Suprapubic skin (tissue), 4 donors: ENCODE data around the gene LGALS3BP. TPM values are rescaled to one million over a fixed set of nuclear protein-coding genes. Genes with fewer than 3 reads are reported as not detected.
A peak's percentile ranks its signal among the peaks of the same experiment; 100 is the strongest.

Source experiments
- DNase-seq, 2 donors: peaks; one replicate each; pipeline ENCODE4 v3.0.0-alpha.2; 2019; ENCODE audit warnings: low spot score in 2 of 2
- H3K27ac ChIP-seq: fragments of 200-600 bp; sonication (generic); one replicate; pipeline ENCODE4 v1.5.1; 2019
- H3K27me3 ChIP-seq: fragments of 200-600 bp; sonication (generic); one replicate; pipeline ENCODE4 v1.5.1; 2019
- H3K36me3 ChIP-seq: fragments of 200-600 bp; sonication (generic); one replicate; pipeline ENCODE4 v1.5.1; 2019
- H3K4me1 ChIP-seq: fragments of 200-600 bp; sonication (generic); one replicate; pipeline ENCODE4 v1.5.1; 2019
- H3K4me3 ChIP-seq: fragments of 200-600 bp; sonication (generic); one replicate; pipeline ENCODE4 v1.5.1; 2019; ENCODE audit warnings: mild to moderate bottlenecking
- H3K9me3 ChIP-seq: fragments of 200-600 bp; sonication (generic); one replicate; pipeline ENCODE4 v1.5.1; 2019
- CTCF ChIP-seq, 2 donors: fragments of 200-600 bp in 1 of 2; fragments of 450-650 bp in 1 of 2; sonication (generic) in 1 of 2; IDR thresholded peaks; one replicate each; pipeline ENCODE4 v1.5.1; 2016 to 2019; ENCODE audit warnings: antibody characterized with exemption in 2 of 2, mild to moderate bottlenecking in 1 of 2, moderate library complexity in 1 of 2
- EP300 ChIP-seq: sonication (generic); formaldehyde crosslinking; IDR thresholded peaks from one replicate; pipeline ENCODE4 v1.6.1; 2017; ENCODE audit warnings: antibody characterized with exemption
- POLR2A ChIP-seq, 2 donors: fragments of 450-650 bp; IDR thresholded peaks; one replicate each; pipeline ENCODE4 v1.6.1; 2017; ENCODE audit warnings: antibody characterized with exemption in 2 of 2, mild to moderate bottlenecking in 2 of 2, moderate library complexity in 2 of 2
- POLR2AphosphoS5 ChIP-seq, 3 donors: sonication (generic); formaldehyde crosslinking; IDR thresholded peaks; one replicate each; pipeline ENCODE4 v1.6.1; 2017; ENCODE audit warnings: antibody characterized with exemption in 3 of 3
- WGBS: methylation state at CpG from one replicate; pipeline ENCODE4 v1.1.5; 2018; 5-methylcytosine and 5-hydroxymethylcytosine counted together
- total RNA-seq, 4 donors: library from RNA; depleted of rRNA; stranded (reverse); fragments of >200 nt; gene quantifications; one replicate each; pipeline ENCODE4 v1.1.0, GENCODE V29; 2016

The LGALS3BP gene
- total RNA-seq, 4 donors from 2014 or later, result 70.2 to 162 (median 105) TPM

DNA sequence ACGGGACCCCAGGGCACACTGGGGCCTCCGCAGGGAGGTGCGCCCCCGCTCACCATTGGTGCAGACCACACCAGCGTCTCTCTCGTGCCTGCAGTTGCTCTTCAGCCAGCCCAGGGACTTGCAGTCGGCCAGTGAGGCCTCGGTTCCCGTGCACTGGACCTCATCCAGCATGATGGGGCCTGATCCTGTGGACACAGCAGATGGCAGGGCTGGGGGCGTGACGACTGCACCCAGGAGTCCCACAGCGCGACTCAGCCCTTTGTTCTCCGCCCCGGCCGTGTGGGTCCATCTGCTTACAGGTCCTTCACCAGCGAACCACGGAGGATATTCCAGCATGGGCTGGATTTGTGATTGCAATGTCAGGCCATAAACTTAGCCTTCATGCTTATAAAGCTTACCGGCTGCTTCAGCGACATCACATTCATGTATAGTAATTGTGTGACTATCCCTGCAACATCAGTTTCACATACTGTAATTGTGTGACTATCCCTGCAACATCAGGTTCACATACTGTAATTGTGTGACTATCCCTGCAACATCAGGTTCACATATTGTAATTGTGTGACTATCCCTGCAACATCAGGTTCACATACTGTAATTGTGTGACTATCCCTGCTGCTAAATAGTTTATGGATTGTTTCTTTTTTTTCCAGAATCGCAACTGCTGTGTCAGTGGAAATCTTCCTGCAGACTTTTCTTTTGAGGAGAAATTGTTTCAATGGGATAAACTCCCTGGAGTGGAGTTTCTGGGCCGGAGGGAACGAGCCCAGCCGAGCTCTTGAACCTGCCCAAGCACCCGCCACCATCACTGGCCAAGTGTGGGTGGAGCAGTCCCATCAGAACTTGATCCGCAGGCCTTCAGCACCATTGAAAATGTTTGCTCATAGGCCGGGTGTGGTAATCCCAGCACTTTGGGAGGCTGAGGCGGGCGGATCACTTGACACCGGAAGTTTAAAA is 4.8 kb downstream of the LGALS3BP start:
- TF ChIP-seq POLR2AphosphoS5 (IDR thresholded peaks at IDR 0.05), result peak in 2 of 3 donors; percentile 42 to 72
- TF ChIP-seq POLR2A (IDR thresholded peaks at IDR 0.05), result no peak
- no peak for TF ChIP-seq CTCF (IDR thresholded peaks at IDR 0.05)
- H3K27me3 ChIP-seq, result no peaks in the 10 kb centered on the region
- H3K36me3 ChIP-seq, result no peaks in the 10 kb centered on the region
- H3K4me1 ChIP-seq, result peaks cover 65% of the 10 kb centered on the region
- no peaks in the 10 kb centered on the region for H3K9me3 ChIP-seq
- H3K4me3 ChIP-seq, result peak overlapping the region; percentile 22
- H3K27ac ChIP-seq, result peak overlapping the region; percentile 85
- WGBS, result 38% methylated on average over 17 of the region's 30 CpGs
- DNase-seq, result peak; percentile 87 to 92

DNA sequence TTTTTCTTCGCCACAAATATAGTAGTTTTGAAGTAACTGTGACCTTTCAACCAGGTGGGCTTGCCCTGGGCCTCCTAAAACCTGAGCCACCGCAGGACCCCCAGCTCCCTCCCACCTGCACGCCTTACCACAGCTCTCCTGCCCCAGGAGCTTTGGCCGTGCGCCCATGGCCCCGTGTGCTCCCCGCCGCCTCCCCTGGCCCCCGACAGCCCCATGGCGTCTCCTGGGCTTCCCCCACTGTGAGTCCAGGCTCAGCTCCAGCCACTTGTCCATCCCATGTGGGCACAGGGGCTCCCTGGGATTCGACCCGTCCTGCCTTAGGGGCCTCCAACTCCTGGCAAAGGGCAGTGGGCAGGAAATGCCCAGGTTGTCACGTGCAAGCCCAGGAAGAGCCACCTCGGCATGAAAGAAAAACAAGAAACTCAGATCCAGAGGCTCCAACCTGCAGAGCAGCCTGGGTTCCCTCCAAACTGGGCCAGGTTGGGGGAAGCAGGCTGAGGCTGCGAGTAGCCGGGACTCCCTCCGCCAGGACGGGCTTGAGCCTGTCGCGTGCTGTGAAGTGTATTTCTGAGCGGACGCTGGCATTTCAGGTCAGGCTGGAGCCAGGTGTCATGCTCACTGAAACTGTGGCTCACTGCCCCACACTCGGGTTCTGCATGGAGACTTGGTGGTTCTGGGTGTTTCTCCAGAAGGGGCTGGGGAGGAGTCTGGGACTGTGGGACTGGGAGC is 5.8 kb downstream of the LGALS3BP start:
- Histone ChIP-seq H3K4me3 (no peak overlapping the region), H3K4me1 (peaks cover 55% of the 10 kb centered on the region), H3K27me3 (no peaks in the 10 kb centered on the region), H3K27ac (no peak overlapping the region), H3K36me3 (no peaks in the 10 kb centered on the region), H3K9me3 (no peaks in the 10 kb centered on the region)
- no peak for DNase-seq
- TF ChIP-seq POLR2A (IDR thresholded peaks at IDR 0.05), result no peak
- no peak for TF ChIP-seq CTCF (IDR thresholded peaks at IDR 0.05)
- no peak for TF ChIP-seq POLR2AphosphoS5 (IDR thresholded peaks at IDR 0.05)
- no peak for TF ChIP-seq EP300
- WGBS, result 77% methylated on average over 19 of the region's 23 CpGs

DNA sequence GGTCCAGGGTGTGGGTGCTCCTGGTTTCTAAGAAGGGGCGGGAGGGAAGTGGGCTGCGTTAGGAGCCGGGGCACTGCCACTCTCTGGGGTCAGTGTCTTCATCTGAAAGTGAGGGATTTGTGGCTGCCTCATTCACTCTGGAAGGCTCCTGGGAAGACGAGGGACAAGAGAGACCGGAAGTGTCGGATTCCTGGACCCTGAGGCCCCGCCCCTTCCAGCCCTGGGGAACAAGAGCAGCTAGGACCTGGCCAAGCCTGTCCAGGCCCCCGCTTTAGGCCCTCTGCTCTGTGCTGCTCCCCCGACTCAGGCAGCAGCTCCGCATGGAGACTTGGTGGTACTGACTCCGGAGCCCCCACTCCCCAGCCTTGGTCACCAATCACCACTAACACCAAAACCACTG is 6.5 kb downstream of the LGALS3BP start:
- Histone ChIP-seq H3K27ac (no peak overlapping the region), H3K36me3 (no peaks in the 10 kb centered on the region), H3K27me3 (no peaks in the 10 kb centered on the region), H3K9me3 (no peaks in the 10 kb centered on the region), H3K4me1 (peaks cover 48% of the 10 kb centered on the region), H3K4me3 (no peak overlapping the region)
- WGBS, result no CpG with 5 or more reads among the region's 11 CpGs
- no peak for DNase-seq
- TF ChIP-seq EP300 (no peak), POLR2A (IDR thresholded peaks at IDR 0.05) (no peak)

DNA sequence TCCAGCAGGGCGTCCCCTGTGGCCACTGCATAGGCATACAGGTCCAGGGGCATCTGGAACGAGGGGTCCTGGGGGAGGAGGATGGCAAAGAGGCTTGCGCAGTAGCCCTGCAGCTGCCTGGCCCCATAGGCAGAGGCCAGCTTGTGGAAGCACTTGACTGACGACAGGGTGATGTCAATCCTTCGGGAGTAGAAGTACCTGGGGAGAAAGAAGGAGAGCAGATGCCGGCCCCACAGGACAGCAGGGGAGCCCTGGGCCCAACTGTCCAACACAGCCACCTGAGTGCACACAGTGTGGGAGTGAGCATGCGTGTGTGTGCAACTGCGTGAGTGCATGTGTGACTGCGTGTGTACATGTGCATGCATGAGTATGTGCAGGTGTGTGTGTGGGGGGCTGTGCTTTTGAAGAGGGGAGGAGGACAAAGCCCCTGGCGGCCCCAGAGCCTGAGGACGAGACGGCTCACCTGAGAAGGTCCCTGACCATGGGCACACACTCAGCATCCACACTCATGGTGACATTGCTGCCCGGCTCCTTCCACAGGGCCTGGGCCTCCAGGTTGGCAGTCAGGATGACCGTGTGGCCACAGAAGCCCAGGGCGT is 7.1 kb downstream of the LGALS3BP start:
- no peak for TF ChIP-seq CTCF (IDR thresholded peaks at IDR 0.05)
- TF ChIP-seq EP300, result no peak
- no peak for TF ChIP-seq POLR2A (IDR thresholded peaks at IDR 0.05)
- TF ChIP-seq POLR2AphosphoS5 (IDR thresholded peaks at IDR 0.05), result no peak
- no peak for DNase-seq
- 87% methylated on average over 11 of the region's 15 CpGs for WGBS
- Histone ChIP-seq H3K4me1 (peaks cover 45% of the 10 kb centered on the region), H3K9me3 (no peaks in the 10 kb centered on the region), H3K4me3 (no peak overlapping the region), H3K27me3 (no peaks in the 10 kb centered on the region), H3K27ac (no peak overlapping the region), H3K36me3 (no peaks in the 10 kb centered on the region)

- H3K4me1 ChIP-seq, result peaks cover 39% of the 10 kb centered on the region
- no peaks in the 10 kb centered on the region for H3K27me3 ChIP-seq
Observed at GRCh38 chr17:78971756-78972506, 7.8 kb downstream of the LGALS3BP start.

More at GRCh38 chr17:78971756-78972506, 7.8 kb downstream of the LGALS3BP start:
- Histone ChIP-seq H3K27ac (no peak overlapping the region), H3K36me3 (no peaks in the 10 kb centered on the region), H3K9me3 (no peaks in the 10 kb centered on the region), H3K4me3 (no peak overlapping the region)
- TF ChIP-seq POLR2A (IDR thresholded peaks at IDR 0.05), result no peak
- WGBS, result 81% methylated on average over 15 of the region's 22 CpGs
- no peak for DNase-seq
